HepG2 (cell line): ENCODE data around the gene TMTC1. TPM values are rescaled to one million over a fixed set of nuclear protein-coding genes. Genes with fewer than 3 reads are reported as not detected.

Source experiments
- ATAC-seq: fragments of 200-7000 bp; cut with Tn5 transposase; 3 replicates; pipeline ENCODE4 v1.9.1; 2020; ENCODE audit warnings: mild to moderate bottlenecking, moderate library complexity
- BruUV-seq: library from RNA; stranded (reverse); fragments of 400-500 nt; replicated peaks from 2 replicates; lab custom pipeline; 2021; lab: Mats Ljungman, UMichigan
- CTCF ChIA-PET: fragments of 300-600 bp; formaldehyde crosslinking; extraction: SDS; loops from one replicate; lab custom pipeline; 2021; ENCODE audit warnings: low total read pairs, inconsistent platforms, low intra/inter-chr PET ratio; lab: Yijun Ruan, JAX
- POLR2A ChIA-PET: fragments of 350-600 bp; sonication (Branson Sonifier 250); formaldehyde crosslinking; loops from one replicate; lab custom pipeline; 2020; ENCODE audit warnings: antibody characterized with exemption, inconsistent platforms; lab: Yijun Ruan, JAX
- DNase-seq: peaks from one replicate; pipeline ENCODE4 v3.0.0-alpha.2; 2015; ENCODE audit warnings: low spot score
- FAIRE-seq: peaks from 3 replicates; lab custom pipeline; 2011; peaks lifted over from hg19 to GRCh38; lab: Jason Lieb, UNC
- H2AFZ ChIP-seq: one replicate; pipeline ENCODE4 v1.6.1; 2011; ENCODE audit warnings: low read length, inconsistent platforms
- H3K27ac ChIP-seq: fragments of 300-600 bp; 3 replicates; pipeline ENCODE4 v1.8.0; 2011; ENCODE audit warnings: mixed run types, mild to moderate bottlenecking, mixed read lengths, low read length, inconsistent platforms; ENCODE audit not compliant: insufficient read depth; ENCODE audit errors: extremely low read length
- H3K27me3 ChIP-seq, 2 experiments: fragments of 200-600 bp in 1 of 2; 2 replicates in 1 of 2; 3 replicates in 1 of 2; pipeline versions ENCODE4 v1.6.0 to v1.8.0; 2011; ENCODE audit warnings: low read length in 2 of 2, mild to moderate bottlenecking in 2 of 2, moderate library complexity in 2 of 2, inconsistent platforms in 1 of 2; ENCODE audit not compliant: insufficient read depth in 2 of 2, control insufficient read depth in 1 of 2
- H3K36me3 ChIP-seq, 2 experiments: fragments of 200-600 bp in 1 of 2; replicated peaks in 1 of 2; 2 replicates in 1 of 2; 3 replicates in 1 of 2; pipeline versions ENCODE4 v1.5.1 to v1.8.0; 2011; ENCODE audit warnings: low read length in 2 of 2, inconsistent platforms in 1 of 2; ENCODE audit not compliant: insufficient read depth in 2 of 2, control insufficient read depth in 1 of 2
- H3K4me1 ChIP-seq: 2 replicates; pipeline ENCODE4 v1.5.1; 2012; ENCODE audit warnings: low read length, inconsistent platforms; ENCODE audit not compliant: insufficient read depth
- H3K4me2 ChIP-seq: 2 replicates; pipeline ENCODE4 v1.6.0; 2011; ENCODE audit warnings: low read depth, low read length, inconsistent platforms
- H3K4me3 ChIP-seq, 3 experiments: fragments of 200-600 bp in 1 of 3; sonication (generic), shearing (Covaris generic) in 1 of 3; replicated peaks in 1 of 3; 2 replicates each; pipeline ENCODE4 v1.5.1; 2011 to 2016; ENCODE audit warnings: low read length in 3 of 3, inconsistent platforms in 2 of 3, low read depth in 2 of 3, mild to moderate bottlenecking in 2 of 3, control low read depth in 1 of 3, mixed read lengths in 1 of 3; ENCODE audit not compliant: insufficient read depth in 1 of 3
- H3K79me2 ChIP-seq: one replicate; pipeline ENCODE4 v1.6.1; 2011; ENCODE audit warnings: low read length, inconsistent platforms; ENCODE audit not compliant: insufficient read depth
- H3K9ac ChIP-seq: 2 replicates; pipeline ENCODE4 v1.6.0; 2011; ENCODE audit warnings: mild to moderate bottlenecking, low read depth, low read length, inconsistent platforms; ENCODE audit not compliant: insufficient read depth
- H3K9me3 ChIP-seq: 2 replicates; pipeline ENCODE4 v1.5.1; 2012; ENCODE audit warnings: mild to moderate bottlenecking, low read length
- H4K20me1 ChIP-seq: 2 replicates; pipeline ENCODE4 v1.6.0; 2011; ENCODE audit warnings: inconsistent platforms, mild to moderate bottlenecking, low read length, moderate library complexity; ENCODE audit not compliant: insufficient read depth
- RARG ChIP-seq: sonication (generic); formaldehyde crosslinking; IDR thresholded peaks from 2 replicates; pipeline ENCODE4 v1.4.0; 2020; ENCODE audit warnings: low read depth, mild to moderate bottlenecking, missing genetic modification reagents
- ZBTB8A ChIP-seq: sonication (generic); formaldehyde crosslinking; IDR thresholded peaks from 2 replicates; pipeline ENCODE4 v1.4.0; 2020; ENCODE audit warnings: mild to moderate bottlenecking, low read depth, missing genetic modification reagents, borderline replicate concordance
- ZNF30 ChIP-seq: sonication (generic); formaldehyde crosslinking; IDR thresholded peaks from 2 replicates; pipeline ENCODE4 v1.5.0; 2020; ENCODE audit warnings: mild to moderate bottlenecking, missing genetic modification reagents
- ZNF563 ChIP-seq: sonication (generic); formaldehyde crosslinking; IDR thresholded peaks from 2 replicates; pipeline ENCODE4 v1.8.0; 2022; ENCODE audit warnings: mild to moderate bottlenecking, moderate library complexity, missing genetic modification reagents
- WGBS: methylation state at CpG from one replicate; pipeline ENCODE4 v1.1.6; 2017; ENCODE audit warnings: low lambda C conversion rate; 5-methylcytosine and 5-hydroxymethylcytosine counted together
- in situ Hi-C: cut with HindIII; loops from 2 replicates; pipeline ENCODE4 v1.10.0; 2017; ENCODE audit warnings: low pct_unique_long_range_greater_than_20kb; ENCODE audit not compliant: extremely low pct_ligation_motif_present
- intact Hi-C: fragments of 100-400 bp; cut with micrococcal nuclease; formaldehyde crosslinking; loops from one replicate; pipeline ENCODE4 v1.10.0; 2022; ENCODE audit not compliant: unreplicated experiment
- polyA plus RNA-seq, 8 experiments: library from polyadenylated mRNA; depleted of rRNA in 3 of 8; stranded (reverse) in 7 of 8; unstranded in 1 of 8; fragments of >200 nt; fragmentation: Illumina TruSeq in 4 of 8; extraction: Trizol in 4 of 8; gene quantifications; 2 replicates each; pipeline versions ENCODE4 v1.2.1 to v1.2.3, GENCODE V29; 2011 to 2016; ENCODE audit warnings: low read depth in 4 of 8, missing spikeins in 1 of 8, mixed read lengths in 1 of 8; ENCODE audit not compliant: insufficient read depth in 1 of 8
- total RNA-seq, 5 experiments: library from RNA; depleted of rRNA; stranded (reverse); fragments of >200 nt; fragmentation: Illumina TruSeq; extraction: Trizol; gene quantifications; 2 replicates each; pipeline ENCODE4 v1.2.3, GENCODE V29; 2016; ENCODE audit warnings: low read depth in 1 of 5
- TF ChIP-seq, protein P1 (sequence below): sonication (generic); formaldehyde crosslinking; IDR thresholded peaks from 2 replicates; pipeline ENCODE4 v1.4.0; 2020; ENCODE audit warnings: missing genetic modification reagents, mild to moderate bottlenecking, borderline replicate concordance
- TF ChIP-seq, protein P2 (sequence below): sonication (generic); formaldehyde crosslinking; conservative IDR thresholded peaks from 2 replicates; pipeline ENCODE4 v1.8.0; 2022; ENCODE audit warnings: low read depth, missing genetic modification reagents

Gene TMTC1
- total and polyA plus RNA-seq, 2 of the 13 experiments (the other 11 are each of a cell fraction or from before 2014, with no cell fraction given), result 0.69 to 1.8 TPM

DNA sequence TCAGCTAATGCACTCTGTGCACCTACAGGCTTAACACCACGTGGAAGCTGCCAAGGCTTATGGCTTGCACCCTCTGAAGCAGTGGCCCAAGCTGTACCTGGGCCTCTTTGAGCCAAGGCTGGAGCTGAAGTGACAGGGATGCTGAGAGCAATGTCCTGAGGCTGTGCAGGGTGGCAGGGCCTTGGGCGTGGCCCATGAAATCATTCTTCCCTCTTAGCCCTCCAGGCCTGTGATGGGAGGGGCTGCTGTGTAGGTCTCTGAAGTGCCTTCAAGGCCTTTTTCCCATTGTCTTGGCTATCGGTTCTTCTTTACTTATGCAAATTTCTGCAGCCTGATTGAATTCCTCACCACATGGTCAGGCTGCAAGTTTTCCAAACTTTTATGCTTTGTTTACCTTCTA is 47.4 kb upstream of the TMTC1 start:
- Histone ChIP-seq H3K79me2 (no peaks in the 10 kb centered on the region), H3K4me3 (no peak overlapping the region), H3K27me3 (no peaks in the 10 kb centered on the region), H3K9ac (no peak overlapping the region), H4K20me1 (no peaks in the 10 kb centered on the region), H3K4me2 (no peak overlapping the region), H3K36me3 (no peaks in the 10 kb centered on the region), H3K4me1 (no peaks in the 10 kb centered on the region), H3K9me3 (peaks cover 23% of the 10 kb centered on the region), H2AFZ (no peak overlapping the region), H3K27ac (no peak overlapping the region)
- WGBS, result 0% methylated on average over 2 of the region's 3 CpGs
- CTCF ChIA-PET, result no interaction called here
- FAIRE-seq, result no peak
- intact Hi-C loops (no loop called here), in situ Hi-C loops (no loop called here)
- DNase-seq, result no peak
- ATAC-seq, result no peak
- TF ChIP-seq, protein P1, sequence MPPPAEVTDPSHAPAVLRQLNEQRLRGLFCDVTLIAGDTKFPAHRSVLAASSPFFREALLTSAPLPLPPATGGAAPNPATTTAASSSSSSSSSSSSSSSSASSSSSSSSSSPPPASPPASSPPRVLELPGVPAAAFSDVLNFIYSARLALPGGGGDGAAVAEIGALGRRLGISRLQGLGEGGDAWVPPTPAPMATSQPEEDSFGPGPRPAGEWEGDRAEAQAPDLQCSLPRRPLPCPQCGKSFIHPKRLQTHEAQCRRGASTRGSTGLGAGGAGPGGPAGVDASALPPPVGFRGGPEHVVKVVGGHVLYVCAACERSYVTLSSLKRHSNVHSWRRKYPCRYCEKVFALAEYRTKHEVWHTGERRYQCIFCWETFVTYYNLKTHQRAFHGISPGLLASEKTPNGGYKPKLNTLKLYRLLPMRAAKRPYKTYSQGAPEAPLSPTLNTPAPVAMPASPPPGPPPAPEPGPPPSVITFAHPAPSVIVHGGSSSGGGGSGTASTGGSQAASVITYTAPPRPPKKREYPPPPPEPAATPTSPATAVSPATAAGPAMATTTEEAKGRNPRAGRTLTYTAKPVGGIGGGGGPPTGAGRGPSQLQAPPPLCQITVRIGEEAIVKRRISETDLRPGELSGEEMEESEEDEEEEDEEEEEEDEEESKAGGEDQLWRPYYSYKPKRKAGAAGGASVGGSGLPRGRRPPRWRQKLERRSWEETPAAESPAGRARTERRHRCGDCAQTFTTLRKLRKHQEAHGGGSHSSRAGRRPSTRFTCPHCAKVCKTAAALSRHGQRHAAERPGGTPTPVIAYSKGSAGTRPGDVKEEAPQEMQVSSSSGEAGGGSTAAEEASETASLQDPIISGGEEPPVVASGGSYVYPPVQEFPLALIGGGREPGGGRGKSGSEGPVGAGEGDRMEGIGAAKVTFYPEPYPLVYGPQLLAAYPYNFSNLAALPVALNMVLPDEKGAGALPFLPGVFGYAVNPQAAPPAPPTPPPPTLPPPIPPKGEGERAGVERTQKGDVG (CRISPR knock-in tag), result no peak
- TF ChIP-seq, protein P2, sequence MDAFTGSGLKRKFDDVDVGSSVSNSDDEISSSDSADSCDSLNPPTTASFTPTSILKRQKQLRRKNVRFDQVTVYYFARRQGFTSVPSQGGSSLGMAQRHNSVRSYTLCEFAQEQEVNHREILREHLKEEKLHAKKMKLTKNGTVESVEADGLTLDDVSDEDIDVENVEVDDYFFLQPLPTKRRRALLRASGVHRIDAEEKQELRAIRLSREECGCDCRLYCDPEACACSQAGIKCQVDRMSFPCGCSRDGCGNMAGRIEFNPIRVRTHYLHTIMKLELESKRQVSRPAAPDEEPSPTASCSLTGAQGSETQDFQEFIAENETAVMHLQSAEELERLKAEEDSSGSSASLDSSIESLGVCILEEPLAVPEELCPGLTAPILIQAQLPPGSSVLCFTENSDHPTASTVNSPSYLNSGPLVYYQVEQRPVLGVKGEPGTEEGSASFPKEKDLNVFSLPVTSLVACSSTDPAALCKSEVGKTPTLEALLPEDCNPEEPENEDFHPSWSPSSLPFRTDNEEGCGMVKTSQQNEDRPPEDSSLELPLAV (CRISPR knock-in tag), result no peak
- TF ChIP-seq RARG (CRISPR knock-in tag) (no peak), ZBTB8A (CRISPR knock-in tag) (no peak), ZNF563 (CRISPR knock-in tag) (no peak), ZNF30 (no peak)
- POLR2A ChIA-PET, result no interaction called here
- no TSS peak for BruUV-seq
